GM18505 (cell line): ENCODE results near the gene CLDN34.
A peak's percentile ranks its signal among the peaks of the same experiment; 100 is the strongest.

ENCODE experiments used
- ATAC-seq: cut with Tn5 transposase; IDR thresholded peaks from one replicate; pipeline ENCODE4 v1.9.1; 2021; ENCODE audit not compliant: unreplicated experiment
- POLR2A ChIP-seq: IDR thresholded peaks from 4 replicates; pipeline ENCODE4 v1.6.1; 2011; ENCODE audit warnings: borderline replicate concordance; ENCODE audit not compliant: insufficient read depth, insufficient read length; ENCODE audit errors: extremely low read depth

CLDN34 gene

GRCh38 chrX:9992724-9993123 is 25.6 kb downstream of the CLDN34 start:
- TF ChIP-seq POLR2A, result no peak
- ATAC-seq, result no peak

- no peak for TF ChIP-seq POLR2A
- ATAC-seq, result peak; percentile 73
These were observed 28.7 kb downstream of the CLDN34 start for GRCh38 chrX:9995855-9996339.

GRCh38 chrX:9997041-9997440 is 29.9 kb downstream of the CLDN34 start:
- TF ChIP-seq POLR2A, result no peak
- ATAC-seq, result no peak

GRCh38 chrX:9997524-9997923 is 30.4 kb downstream of the CLDN34 start:
- ATAC-seq, result no peak
- TF ChIP-seq POLR2A, result no peak

- no peak for ATAC-seq
- no peak for TF ChIP-seq POLR2A
These were observed 34.3 kb downstream of the CLDN34 start for GRCh38 chrX:10001496-10001895.

GRCh38 chrX:10004832-10005475 is 37.8 kb downstream of the CLDN34 start:
- ATAC-seq, result no peak
- TF ChIP-seq POLR2A, result no peak

- no peak for ATAC-seq
- no peak for TF ChIP-seq POLR2A
These were observed 38.9 kb downstream of the CLDN34 start for GRCh38 chrX:10006086-10006485.

- no peak for TF ChIP-seq POLR2A
- ATAC-seq, result no peak
These were observed 39.6 kb downstream of the CLDN34 start for GRCh38 chrX:10006770-10007169.

- ATAC-seq, result no peak
- no peak for TF ChIP-seq POLR2A
These were observed 40.5 kb downstream of the CLDN34 start for GRCh38 chrX:10007621-10008020.

- no peak for TF ChIP-seq POLR2A
- ATAC-seq, result no peak
These were observed 41.4 kb downstream of the CLDN34 start for GRCh38 chrX:10008483-10009056.

GRCh38 chrX:10009741-10010140 is 42.6 kb downstream of the CLDN34 start:
- ATAC-seq, result no peak
- TF ChIP-seq POLR2A, result no peak

- no peak for TF ChIP-seq POLR2A
- ATAC-seq, result no peak
These were observed 43.5 kb downstream of the CLDN34 start for GRCh38 chrX:10010686-10011085.

GRCh38 chrX:10011261-10011931 is 44.2 kb downstream of the CLDN34 start:
- no peak for ATAC-seq
- TF ChIP-seq POLR2A, result no peak

- ATAC-seq, result no peak
- TF ChIP-seq POLR2A, result no peak
These were observed 44.8 kb downstream of the CLDN34 start for GRCh38 chrX:10011991-10012390.
